ENCODE data around the gene SNX8. TPM values are rescaled to one million over a fixed set of nuclear protein-coding genes. Genes with fewer than 3 reads are reported as not detected.
"Not testable (repeated sequence)": the region's sequence is repeated elsewhere in the genome, so short reads cannot be mapped to it uniquely, and the experiment has no call there.

The SNX8 gene
- total and polyA plus RNA-seq, 2 experiments from 2014 or later = 13.1 to 44.4 TPM

DNA sequence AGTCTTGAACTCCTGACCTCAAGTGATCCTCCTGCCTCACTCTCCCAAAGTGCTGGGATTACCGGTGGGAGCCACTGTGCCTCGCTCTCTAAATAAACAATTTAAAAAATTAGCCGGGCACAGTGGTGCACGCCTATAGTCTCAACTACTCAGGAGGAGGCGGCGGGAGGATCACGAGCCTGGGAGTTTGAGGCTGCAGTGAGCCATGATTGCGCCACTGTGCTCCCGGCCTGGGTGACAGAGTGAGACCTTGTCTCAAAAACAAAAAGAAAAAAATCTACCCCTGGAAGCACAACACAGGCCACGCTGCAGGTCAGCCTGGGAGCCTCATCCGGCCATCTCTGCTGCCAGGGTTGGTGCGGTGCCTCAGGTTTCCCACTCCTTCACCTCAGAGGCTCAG is 36.6 kb upstream of the SNX8 start:
- Histone ChIP-seq H3K79me2 (ENCODE audit: insufficient read depth) (peaks cover 39% of the 10 kb centered on the region), H3K9ac (no peak overlapping the region), H3F3A (ENCODE audit: insufficient read depth) (0 out of 2 replicates have a peak, but pooled peaks cover 3% of the 10 kb centered on the region), H3K9me3 (ENCODE audit: low read depth) (no peaks in the 10 kb centered on the region), H3K4me2 (ENCODE audit: unreplicated experiment) (no peak overlapping the region), H3K27me3 (replicated peaks; ENCODE audit: insufficient read depth) (no peaks in the 10 kb centered on the region), H4K20me1 (ENCODE audit: insufficient read depth) (no peaks in the 10 kb centered on the region), H3K4me3 (no peak overlapping the region), H3K9me2 (ENCODE audit: insufficient read depth) (no peaks in the 10 kb centered on the region), H2AFZ (no peak overlapping the region), H3K27ac (no peak overlapping the region), H3K4me1 (ENCODE audit: insufficient read depth) (peaks cover 10% of the 10 kb centered on the region; the same call in 1 of the 2 replicates), H3K36me3 (ENCODE audit: low read depth) (no peaks in the 10 kb centered on the region)
- 87 to 88% methylated on average over 12 of the region's 12 CpGs for WGBS, 2 experiments (ENCODE audit: low coverage in 1 of 2, low lambda C conversion rate in 2 of 2, missing lambda C conversion rate in 2 of 2)
- TF ChIP-seq EZH2phosphoT487 (IDR thresholded peaks at IDR 0.05; ENCODE audit: insufficient read depth, low read depth) = no peak
- TF ChIP-seq EZH2 (IDR thresholded peaks at IDR 0.05; ENCODE audit: insufficient read depth, poor library complexity, severe bottlenecking) = no peak
- in situ Hi-C loops (cut with MboI) = no loop called here
- no peak for DNase-seq

DNA sequence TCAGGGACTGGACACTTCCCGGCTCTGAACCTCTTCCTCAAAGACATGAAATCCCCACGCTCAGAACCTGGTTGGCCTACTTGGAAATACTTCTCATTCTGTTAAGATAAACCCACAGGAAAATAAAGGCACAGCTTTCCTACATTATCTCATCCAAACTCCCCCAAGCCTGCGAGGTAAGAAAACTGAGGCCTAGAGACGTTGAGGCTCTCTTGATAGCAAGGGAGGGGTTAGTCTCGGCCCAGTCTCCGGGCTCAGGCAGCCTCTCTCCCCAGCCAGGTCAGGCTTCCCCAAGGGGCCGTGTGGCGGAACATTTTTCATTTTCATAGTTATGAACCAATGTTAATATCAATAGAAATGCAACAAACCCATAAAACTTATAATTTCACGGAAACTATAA is 35.8 kb upstream of the SNX8 start:
- H3F3A ChIP-seq (ENCODE audit: insufficient read depth) = 0 out of 2 replicates have a peak, but pooled peaks cover 3% of the 10 kb centered on the region
- 93 to 94% methylated on average over 9 of the region's 9 CpGs for WGBS, 2 experiments (ENCODE audit: low coverage in 1 of 2, low lambda C conversion rate in 2 of 2, missing lambda C conversion rate in 2 of 2)
- no peaks in the 10 kb centered on the region for H4K20me1 ChIP-seq (ENCODE audit: insufficient read depth)
- peaks cover 10% of the 10 kb centered on the region; the same call in 1 of the 2 replicates for H3K4me1 ChIP-seq (ENCODE audit: insufficient read depth)
- no peak overlapping the region for H3K4me3 ChIP-seq
- H3K27me3 ChIP-seq (replicated peaks; ENCODE audit: insufficient read depth) = no peaks in the 10 kb centered on the region
- H3K36me3 ChIP-seq (ENCODE audit: low read depth) = no peaks in the 10 kb centered on the region
- no peak overlapping the region for H3K27ac ChIP-seq
- in situ Hi-C loops (cut with MboI) = no loop called here
- H3K4me2 ChIP-seq (ENCODE audit: unreplicated experiment) = no peak overlapping the region
- H3K79me2 ChIP-seq (ENCODE audit: insufficient read depth) = peaks cover 32% of the 10 kb centered on the region
- DNase-seq = no peak
- H3K9ac ChIP-seq = no peak overlapping the region
- TF ChIP-seq EZH2phosphoT487 (IDR thresholded peaks at IDR 0.05; ENCODE audit: insufficient read depth, low read depth) (no peak), EZH2 (IDR thresholded peaks at IDR 0.05; ENCODE audit: insufficient read depth, poor library complexity, severe bottlenecking) (no peak)
- no peaks in the 10 kb centered on the region for H3K9me2 ChIP-seq (ENCODE audit: insufficient read depth)
- no peak overlapping the region for H2AFZ ChIP-seq
- H3K9me3 ChIP-seq (ENCODE audit: low read depth) = no peaks in the 10 kb centered on the region

- 73 to 74% methylated on average over 15 of the region's 15 CpGs for WGBS, 2 experiments (ENCODE audit: low coverage in 1 of 2, low lambda C conversion rate in 2 of 2, missing lambda C conversion rate in 2 of 2)
- in situ Hi-C loops (cut with MboI) = loop anchor here (10.0 kb wide), 2 partner anchors 103 to 773 kb away; partner anchors contain the start of genes MRM2, NUDT1 and PSMG3
- not testable (repeated sequence) for H3K27me3 ChIP-seq (replicated peaks; ENCODE audit: insufficient read depth); H3K4me1 ChIP-seq (ENCODE audit: insufficient read depth); H3K36me3 ChIP-seq (ENCODE audit: low read depth); H4K20me1 ChIP-seq (ENCODE audit: insufficient read depth); H3F3A ChIP-seq (ENCODE audit: insufficient read depth); H3K9me2 ChIP-seq (ENCODE audit: insufficient read depth); H3K9me3 ChIP-seq (ENCODE audit: low read depth); DNase-seq
- peak overlapping the region; percentile 55 for H3K9ac ChIP-seq
- H3K4me3 ChIP-seq = peak overlapping the region; percentile 37
- H3K4me2 ChIP-seq (ENCODE audit: unreplicated experiment) = peak overlapping the region; percentile 63
- peak overlapping the region; percentile 85 for H2AFZ ChIP-seq
- H3K27ac ChIP-seq = peak overlapping the region; percentile 37
- H3K79me2 ChIP-seq (ENCODE audit: insufficient read depth) = peaks cover 17% of the 10 kb centered on the region
These were observed 33.3 kb upstream of the SNX8 start for GRCh38 chr7:2347351-2348063.

DNA sequence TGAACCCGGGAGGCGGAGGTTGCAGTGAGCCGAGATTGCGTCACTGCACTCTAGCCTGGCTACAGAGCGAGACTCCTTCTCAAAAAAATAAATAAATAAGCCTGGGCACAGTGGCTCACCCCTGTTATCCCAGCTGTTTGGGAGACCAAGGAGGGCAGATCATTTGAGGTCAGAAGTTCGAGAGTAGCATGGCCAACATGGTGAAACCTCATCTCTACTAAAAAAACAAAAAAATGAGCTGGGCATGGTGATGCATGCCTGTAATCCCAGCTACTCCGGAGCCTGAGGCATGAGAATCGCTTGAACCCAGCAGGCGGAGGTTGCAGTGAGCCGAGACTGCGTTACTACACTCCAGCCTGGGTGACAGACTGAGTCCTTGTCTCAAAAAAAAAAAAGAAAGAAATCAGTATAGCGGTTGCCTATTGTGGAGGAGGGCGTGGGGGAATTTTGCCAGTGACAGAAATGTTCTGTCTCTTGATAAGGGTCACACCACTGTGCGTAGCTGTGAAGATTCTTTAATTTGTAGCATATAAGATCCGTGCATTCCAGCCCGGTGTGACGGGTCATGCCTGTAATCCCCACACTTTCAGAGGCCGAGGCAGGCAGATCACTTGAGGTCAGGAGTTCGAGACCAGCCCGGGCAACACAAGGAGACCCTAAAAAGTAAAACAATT is 22.5 kb upstream of the SNX8 start:
- Histone ChIP-seq H4K20me1 (ENCODE audit: insufficient read depth) (no peaks in the 10 kb centered on the region), H3K79me2 (ENCODE audit: insufficient read depth) (no peaks in the 10 kb centered on the region), H3K4me2 (ENCODE audit: unreplicated experiment) (no peak overlapping the region), H3K9me3 (ENCODE audit: low read depth) (no peaks in the 10 kb centered on the region), H3K9me2 (ENCODE audit: insufficient read depth) (no peaks in the 10 kb centered on the region), H3K4me1 (ENCODE audit: insufficient read depth) (no peaks in the 10 kb centered on the region), H3K27ac (no peak overlapping the region), H2AFZ (no peak overlapping the region), H3K9ac (no peak overlapping the region), H3K4me3 (no peak overlapping the region), H3K27me3 (replicated peaks; ENCODE audit: insufficient read depth) (no peaks in the 10 kb centered on the region), H3F3A (ENCODE audit: insufficient read depth) (no peaks in the 10 kb centered on the region), H3K36me3 (ENCODE audit: low read depth) (no peaks in the 10 kb centered on the region)
- in situ Hi-C loops (cut with MboI) = no loop called here
- 93 to 95% methylated on average over 20 of the region's 20 CpGs for WGBS, 2 experiments (ENCODE audit: low coverage in 1 of 2, low lambda C conversion rate in 2 of 2, missing lambda C conversion rate in 2 of 2)
- no peak for DNase-seq
- TF ChIP-seq EZH2phosphoT487 (IDR thresholded peaks at IDR 0.05; ENCODE audit: insufficient read depth, low read depth) = no peak
- no peak for TF ChIP-seq EZH2 (IDR thresholded peaks at IDR 0.05; ENCODE audit: insufficient read depth, poor library complexity, severe bottlenecking)

DNA sequence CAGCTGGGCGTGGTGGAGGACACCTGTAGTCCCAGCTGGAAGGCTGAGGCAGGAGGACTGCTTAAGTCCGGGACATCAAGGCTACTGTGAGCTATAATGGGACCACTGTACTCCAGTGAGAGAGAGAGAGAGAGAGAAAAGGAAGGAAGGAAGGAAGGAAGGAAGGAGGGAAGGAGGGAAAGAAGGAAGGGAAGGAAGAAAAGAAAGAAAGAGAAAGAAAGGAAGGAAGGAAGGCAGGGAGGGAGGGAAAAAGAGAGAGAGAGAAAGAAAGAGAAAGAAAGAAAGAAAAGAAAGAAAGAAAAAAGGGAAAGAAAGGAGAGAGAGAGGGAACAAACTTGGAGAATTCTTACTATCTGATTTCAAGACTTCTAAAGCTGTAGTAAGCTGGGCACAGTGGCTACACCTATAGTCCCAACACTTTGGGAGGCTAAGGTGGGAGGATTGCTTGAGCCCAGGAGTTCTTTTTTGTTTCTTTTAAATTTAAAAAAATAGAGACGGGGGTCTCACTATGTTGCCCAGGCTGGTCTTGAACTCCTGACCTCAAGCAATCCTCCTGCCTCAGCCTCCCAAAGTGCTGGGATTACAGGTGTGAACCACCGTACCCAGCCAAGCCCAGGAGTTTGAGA is 18.5 kb upstream of the SNX8 start:
- H3F3A ChIP-seq (ENCODE audit: insufficient read depth); H3K27ac ChIP-seq; H3K4me1 ChIP-seq (ENCODE audit: insufficient read depth); H3K9ac ChIP-seq; H4K20me1 ChIP-seq (ENCODE audit: insufficient read depth); H3K4me2 ChIP-seq (ENCODE audit: unreplicated experiment); H3K79me2 ChIP-seq (ENCODE audit: insufficient read depth); H2AFZ ChIP-seq; H3K9me3 ChIP-seq (ENCODE audit: low read depth); H3K4me3 ChIP-seq; H3K9me2 ChIP-seq (ENCODE audit: insufficient read depth); DNase-seq; H3K36me3 ChIP-seq (ENCODE audit: low read depth); H3K27me3 ChIP-seq (replicated peaks; ENCODE audit: insufficient read depth); in situ Hi-C loops (cut with MboI): not testable (repeated sequence)
- 95 to 98% methylated on average over 4 of the region's 4 CpGs for WGBS, 2 experiments (ENCODE audit: low coverage in 1 of 2, low lambda C conversion rate in 2 of 2, missing lambda C conversion rate in 2 of 2)
